ENCODE data around the gene AK3. TPM values are rescaled to one million over a fixed set of nuclear protein-coding genes. Genes with fewer than 3 reads are reported as not detected.

The AK3 gene
- total RNA-seq, 1 experiment from 2014 or later, result 41.5 TPM

GRCh38 chr9:4700091-4700490, 40.9 kb downstream of the AK3 start:
- no peaks in the 10 kb centered on the region for H3K27me3 ChIP-seq (ENCODE audit: insufficient read depth, low read length)
- Mint-ChIP-seq H3K27ac (no peak overlapping the region), H3K9me3 (no peaks in the 10 kb centered on the region), H3K4me1 (no peaks in the 10 kb centered on the region), H3K36me3 (ENCODE audit: insufficient read depth in 1 of 3, low read depth in 3 of 3) (peaks cover 2 to 31% (median 30%) of the 10 kb centered on the region in 3 experiments; a peak in 5 of 7 replicates), H3K4me3 (no peak overlapping the region), H3K27me3 (ENCODE audit: low read depth) (no peaks in the 10 kb centered on the region)
- no peak overlapping the region for H2AFZ ChIP-seq (ENCODE audit: low read length)
- H3K79me2 ChIP-seq (ENCODE audit: insufficient read depth, low read length), result no peaks in the 10 kb centered on the region
- H3K4me1 ChIP-seq (ENCODE audit: insufficient read depth, low read length), result no peaks in the 10 kb centered on the region
- H2AK5ac ChIP-seq (ENCODE audit: insufficient read length, low read length), result no peak overlapping the region
- no peak overlapping the region for H4K91ac ChIP-seq (ENCODE audit: insufficient read length, low read depth, low read length)
- H3K4me2 ChIP-seq (ENCODE audit: insufficient read depth, insufficient read length, low read length), result no peak overlapping the region
- WGBS (ENCODE audit: extremely low coverage, insufficient read length, low lambda C conversion rate), result no CpG with 5 or more reads among the region's 3 CpGs
- H3K56ac ChIP-seq (ENCODE audit: insufficient read length, low read depth, low read length), result no peak overlapping the region
- no peaks in the 10 kb centered on the region for H4K20me1 ChIP-seq (ENCODE audit: control insufficient read depth, insufficient read depth, insufficient read length)
- no peak overlapping the region for H2BK12ac ChIP-seq (ENCODE audit: insufficient read length, low read depth, low read length)
- H3K4ac ChIP-seq (ENCODE audit: low read depth, low read length), result no peak overlapping the region
- TF ChIP-seq CTCF (conservative IDR thresholded peaks at IDR 0.05), result no peak
- H3K79me1 ChIP-seq (ENCODE audit: insufficient read depth, low read depth, low read length, poor library complexity, severe bottlenecking), result no peaks in the 10 kb centered on the region
- H3K18ac ChIP-seq (ENCODE audit: insufficient read length, low read depth, low read length), result no peak overlapping the region
- H3K14ac ChIP-seq (ENCODE audit: insufficient read depth, low read length), result no peak overlapping the region
- no peak for DNase-seq
- H4K5ac ChIP-seq (ENCODE audit: insufficient read length, low read depth, low read length), result no peak overlapping the region
- H2BK5ac ChIP-seq (ENCODE audit: insufficient read length, low read length), result no peak overlapping the region
- H4K8ac ChIP-seq (replicated peaks; ENCODE audit: insufficient read length, low read depth, low read length), result no peak overlapping the region
- H2BK15ac ChIP-seq (ENCODE audit: low read depth, low read length), result no peak overlapping the region
- H3K9me3 ChIP-seq (ENCODE audit: control insufficient read depth, low read depth, low read length), result no peaks in the 10 kb centered on the region
- no peak overlapping the region for H2BK120ac ChIP-seq (ENCODE audit: low read depth, low read length, poor library complexity, severe bottlenecking)
- no peak overlapping the region for H3T11ph ChIP-seq (ENCODE audit: low read length)
- H3K23me2 ChIP-seq (ENCODE audit: insufficient read length, low read depth, low read length, poor library complexity, severe bottlenecking), result no peaks in the 10 kb centered on the region
- H3K23ac ChIP-seq (ENCODE audit: insufficient read length, low read depth, low read length), result no peak overlapping the region
- no peak overlapping the region for H3K27ac ChIP-seq (ENCODE audit: insufficient read length, low read depth, low read length)
- no peak overlapping the region for H3K9ac ChIP-seq (ENCODE audit: extremely low read depth, insufficient read length, low read length)
- no peak overlapping the region for H2BK20ac ChIP-seq (ENCODE audit: low read depth, low read length, poor library complexity, severe bottlenecking)
